Ishikawa (cell line): ENCODE measurements around the gene PSD2.

ENCODE experiments used
- CEBPB ChIP-seq: IDR thresholded peaks from 2 replicates; pipeline ENCODE4 v1.6.1; 2012
- CREB1 ChIP-seq: IDR thresholded peaks from 2 replicates; pipeline ENCODE4 v1.6.1; 2012; ENCODE audit warnings: low read depth
- EGR1 ChIP-seq: IDR thresholded peaks from 2 replicates; pipeline ENCODE4 v1.6.1; 2012
- EP300 ChIP-seq: IDR thresholded peaks from 2 replicates; pipeline ENCODE4 v1.6.1; 2012; ENCODE audit warnings: borderline replicate concordance
- FOXM1 ChIP-seq: IDR thresholded peaks from 2 replicates; pipeline ENCODE4 v1.6.1; 2012; ENCODE audit warnings: low read depth, borderline replicate concordance
- NFIC ChIP-seq: IDR thresholded peaks from 2 replicates; pipeline ENCODE4 v1.6.1; 2012
- RAD21 ChIP-seq: IDR thresholded peaks from 2 replicates; pipeline ENCODE4 v1.6.1; 2012; ENCODE audit warnings: low read depth
- TAF1 ChIP-seq: IDR thresholded peaks from 2 replicates; pipeline ENCODE4 v1.6.1; 2012; ENCODE audit warnings: low read depth, mild to moderate bottlenecking
- TCF12 ChIP-seq: IDR thresholded peaks from 2 replicates; pipeline ENCODE4 v1.6.1; 2012; ENCODE audit warnings: low read depth
- TEAD4 ChIP-seq: IDR thresholded peaks from 2 replicates; pipeline ENCODE4 v1.6.1; 2012
- YY1 ChIP-seq: IDR thresholded peaks from 2 replicates; pipeline ENCODE4 v1.6.1; 2012; ENCODE audit warnings: low read depth
- ZBTB7A ChIP-seq: IDR thresholded peaks from 2 replicates; pipeline ENCODE4 v1.6.1; 2012; ENCODE audit warnings: low read depth
- TF ChIP-seq, protein P1 (sequence below): IDR thresholded peaks from 2 replicates; pipeline ENCODE4 v1.6.1; 2012
- TF ChIP-seq, protein P2 (sequence below): IDR thresholded peaks from 2 replicates; pipeline ENCODE4 v1.6.1; 2012
- TF ChIP-seq, protein P3 (sequence below): IDR thresholded peaks from 2 replicates; pipeline ENCODE4 v1.6.1; 2012; ENCODE audit warnings: low read depth, mild to moderate bottlenecking

Gene PSD2

DNA sequence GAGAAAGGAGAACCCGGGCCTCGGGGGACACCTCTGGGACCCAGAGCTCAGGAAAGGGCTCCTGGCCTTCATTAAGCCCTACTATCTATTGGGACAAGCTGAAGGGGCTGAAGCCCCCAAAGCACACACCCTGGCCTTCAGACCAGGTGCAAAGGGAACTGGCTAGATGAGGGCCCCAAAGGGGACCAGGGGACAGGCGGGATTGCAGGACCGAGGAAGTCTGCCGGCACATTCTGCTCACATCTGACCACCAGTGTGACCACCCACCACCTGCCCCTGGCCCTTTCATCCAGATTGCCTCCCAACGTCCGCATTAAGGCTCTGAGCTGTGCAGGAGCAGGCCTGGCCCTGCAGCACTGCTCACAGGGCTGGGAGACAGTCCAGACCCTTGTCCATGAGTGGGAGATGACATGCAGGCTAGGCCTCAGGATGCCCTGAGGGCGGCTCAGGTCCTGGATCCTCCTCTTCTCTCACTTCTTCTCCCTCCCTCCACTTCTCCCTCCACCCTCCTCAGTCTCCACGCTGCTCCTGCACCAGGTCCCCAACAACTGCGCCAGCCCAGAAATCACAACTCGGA is 19.2 kb downstream of the PSD2 start:
- TF ChIP-seq FOXM1 (no peak), TAF1 (no peak), NFIC (no peak), RAD21 (no peak), ZBTB7A (no peak), YY1 (no peak), CREB1 (no peak), TCF12 (no peak), TEAD4 (no peak), EP300 (no peak), EGR1 (no peak), CEBPB (no peak)
- TF ChIP-seq, protein P1, sequence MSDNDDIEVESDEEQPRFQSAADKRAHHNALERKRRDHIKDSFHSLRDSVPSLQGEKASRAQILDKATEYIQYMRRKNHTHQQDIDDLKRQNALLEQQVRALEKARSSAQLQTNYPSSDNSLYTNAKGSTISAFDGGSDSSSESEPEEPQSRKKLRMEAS, result no peak
- TF ChIP-seq, protein P2, sequence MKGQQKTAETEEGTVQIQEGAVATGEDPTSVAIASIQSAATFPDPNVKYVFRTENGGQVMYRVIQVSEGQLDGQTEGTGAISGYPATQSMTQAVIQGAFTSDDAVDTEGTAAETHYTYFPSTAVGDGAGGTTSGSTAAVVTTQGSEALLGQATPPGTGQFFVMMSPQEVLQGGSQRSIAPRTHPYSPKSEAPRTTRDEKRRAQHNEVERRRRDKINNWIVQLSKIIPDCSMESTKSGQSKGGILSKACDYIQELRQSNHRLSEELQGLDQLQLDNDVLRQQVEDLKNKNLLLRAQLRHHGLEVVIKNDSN, result no peak
- TF ChIP-seq, protein P3, sequence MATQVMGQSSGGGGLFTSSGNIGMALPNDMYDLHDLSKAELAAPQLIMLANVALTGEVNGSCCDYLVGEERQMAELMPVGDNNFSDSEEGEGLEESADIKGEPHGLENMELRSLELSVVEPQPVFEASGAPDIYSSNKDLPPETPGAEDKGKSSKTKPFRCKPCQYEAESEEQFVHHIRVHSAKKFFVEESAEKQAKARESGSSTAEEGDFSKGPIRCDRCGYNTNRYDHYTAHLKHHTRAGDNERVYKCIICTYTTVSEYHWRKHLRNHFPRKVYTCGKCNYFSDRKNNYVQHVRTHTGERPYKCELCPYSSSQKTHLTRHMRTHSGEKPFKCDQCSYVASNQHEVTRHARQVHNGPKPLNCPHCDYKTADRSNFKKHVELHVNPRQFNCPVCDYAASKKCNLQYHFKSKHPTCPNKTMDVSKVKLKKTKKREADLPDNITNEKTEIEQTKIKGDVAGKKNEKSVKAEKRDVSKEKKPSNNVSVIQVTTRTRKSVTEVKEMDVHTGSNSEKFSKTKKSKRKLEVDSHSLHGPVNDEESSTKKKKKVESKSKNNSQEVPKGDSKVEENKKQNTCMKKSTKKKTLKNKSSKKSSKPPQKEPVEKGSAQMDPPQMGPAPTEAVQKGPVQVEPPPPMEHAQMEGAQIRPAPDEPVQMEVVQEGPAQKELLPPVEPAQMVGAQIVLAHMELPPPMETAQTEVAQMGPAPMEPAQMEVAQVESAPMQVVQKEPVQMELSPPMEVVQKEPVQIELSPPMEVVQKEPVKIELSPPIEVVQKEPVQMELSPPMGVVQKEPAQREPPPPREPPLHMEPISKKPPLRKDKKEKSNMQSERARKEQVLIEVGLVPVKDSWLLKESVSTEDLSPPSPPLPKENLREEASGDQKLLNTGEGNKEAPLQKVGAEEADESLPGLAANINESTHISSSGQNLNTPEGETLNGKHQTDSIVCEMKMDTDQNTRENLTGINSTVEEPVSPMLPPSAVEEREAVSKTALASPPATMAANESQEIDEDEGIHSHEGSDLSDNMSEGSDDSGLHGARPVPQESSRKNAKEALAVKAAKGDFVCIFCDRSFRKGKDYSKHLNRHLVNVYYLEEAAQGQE, result no peak

DNA sequence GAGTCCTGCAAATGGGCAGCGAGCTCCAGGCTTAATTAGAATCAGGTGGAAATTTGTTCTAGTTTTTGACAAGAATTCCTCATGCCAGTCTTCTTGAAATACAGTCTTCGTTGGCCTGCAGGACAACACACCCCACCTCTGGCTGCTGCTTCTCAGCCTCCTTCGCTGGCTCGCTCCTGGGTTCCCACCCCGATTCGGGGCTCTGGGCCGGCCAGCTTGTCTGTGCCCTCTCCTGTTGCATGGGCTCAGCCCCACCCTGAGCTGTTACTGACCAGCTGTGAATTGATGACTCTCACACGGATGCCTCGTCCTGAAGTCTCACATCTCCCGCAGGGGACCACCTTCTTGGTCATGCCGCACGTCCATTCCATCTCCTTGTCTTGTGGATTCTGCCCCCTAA is 21.0 kb downstream of the PSD2 start:
- no peak for TF ChIP-seq ZBTB7A
- no peak for TF ChIP-seq EP300
- no peak for TF ChIP-seq RAD21
- TF ChIP-seq NFIC, result no peak
- no peak for TF ChIP-seq CEBPB
- no peak for TF ChIP-seq EGR1
- no peak for TF ChIP-seq TCF12
- TF ChIP-seq, protein P3, result no peak

DNA sequence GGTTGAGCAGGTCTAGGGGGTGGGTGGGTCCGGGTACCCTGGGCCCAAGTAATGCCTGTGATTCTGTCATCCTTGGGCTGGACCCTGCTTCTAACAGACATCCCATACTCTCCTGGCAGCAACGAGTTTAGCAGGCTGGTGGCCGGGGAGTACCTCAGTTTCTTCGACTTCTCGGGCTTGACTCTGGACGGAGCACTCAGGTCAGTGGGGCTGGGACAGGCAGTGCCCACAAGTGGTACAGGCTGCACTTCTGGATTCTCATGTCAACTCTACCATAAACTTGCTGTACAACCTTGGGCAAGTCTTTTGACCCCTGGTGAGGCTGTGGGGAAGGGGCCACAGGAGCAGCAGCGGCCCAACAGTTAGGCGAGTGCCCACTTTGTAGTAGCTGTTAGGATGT is 21.8 kb downstream of the PSD2 start:
- TF ChIP-seq CREB1 (no peak), RAD21 (no peak), TCF12 (no peak), NFIC (no peak), FOXM1 (no peak), EGR1 (no peak), EP300 (no peak), TEAD4 (no peak), CEBPB (no peak), YY1 (no peak), TAF1 (no peak), ZBTB7A (no peak)
- TF ChIP-seq, protein P1, result no peak
- TF ChIP-seq, protein P3, result no peak
- TF ChIP-seq, protein P2, result no peak

DNA sequence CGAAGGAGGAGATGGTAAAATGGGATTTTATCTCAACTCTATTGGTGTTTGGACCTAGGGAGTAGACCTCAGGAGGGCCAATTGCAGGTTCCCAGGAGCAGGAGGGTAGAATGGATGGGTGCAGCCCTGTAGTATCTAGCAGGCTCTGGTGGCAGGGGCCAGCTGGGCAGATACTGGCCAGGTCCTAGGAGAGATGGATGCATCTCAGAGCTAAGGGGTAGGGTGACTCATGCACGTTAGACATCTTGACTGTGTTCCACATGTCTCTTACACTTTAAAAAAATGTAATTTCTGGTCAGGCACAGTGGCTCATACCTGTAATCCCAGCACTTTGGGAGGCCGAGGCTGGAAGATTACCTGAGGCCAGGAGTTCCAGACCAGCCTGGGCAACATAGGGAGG is 22.4 kb downstream of the PSD2 start:
- TF ChIP-seq, protein P2, result no peak
- TF ChIP-seq, protein P1, result no peak
- TF ChIP-seq CEBPB (no peak), EGR1 (no peak), TAF1 (no peak), EP300 (no peak), NFIC (no peak), TEAD4 (no peak), TCF12 (no peak), YY1 (no peak), CREB1 (no peak)
- TF ChIP-seq, protein P3, result no peak
